H9 (cell line): ENCODE results near the gene KRT39. TPM values are rescaled to one million over a fixed set of nuclear protein-coding genes. Genes with fewer than 3 reads are reported as not detected.

Source experiments
- DNase-seq: peaks from one replicate; pipeline ENCODE4 v3.0.0-alpha.2; 2017
- H2AFZ ChIP-seq: one replicate; pipeline ENCODE4 v1.6.1; 2013; ENCODE audit warnings: mild to moderate bottlenecking, low read length, control low read depth, moderate library complexity
- H2AK5ac ChIP-seq: 2 replicates; pipeline ENCODE4 v1.6.1; 2013; ENCODE audit warnings: low read length, control low read depth, mixed read lengths; ENCODE audit not compliant: insufficient read length
- H2BK120ac ChIP-seq: one replicate; pipeline ENCODE4 v1.6.1; 2013; ENCODE audit warnings: low read depth, mild to moderate bottlenecking, low read length, control low read depth, inconsistent platforms; ENCODE audit not compliant: poor library complexity, severe bottlenecking
- H2BK12ac ChIP-seq: 2 replicates; pipeline ENCODE4 v1.6.1; 2013; ENCODE audit warnings: low read length, control low read depth, mixed read lengths, low read depth; ENCODE audit not compliant: insufficient read length
- H2BK15ac ChIP-seq: 2 replicates; pipeline ENCODE4 v1.6.1; 2013; ENCODE audit warnings: low read depth, low read length, control low read depth
- H2BK20ac ChIP-seq: one replicate; pipeline ENCODE4 v1.6.1; 2013; ENCODE audit warnings: low read depth, mild to moderate bottlenecking, low read length, control low read depth, inconsistent platforms; ENCODE audit not compliant: poor library complexity, severe bottlenecking
- H2BK5ac ChIP-seq: 2 replicates; pipeline ENCODE4 v1.6.1; 2013; ENCODE audit warnings: low read length, control low read depth, mixed read lengths; ENCODE audit not compliant: insufficient read length
- H3K14ac ChIP-seq: 2 replicates; pipeline ENCODE4 v1.6.1; 2013; ENCODE audit warnings: low read length, control low read depth; ENCODE audit not compliant: insufficient read depth
- H3K18ac ChIP-seq: 2 replicates; pipeline ENCODE4 v1.6.1; 2013; ENCODE audit warnings: low read depth, mild to moderate bottlenecking, mixed read lengths, low read length, control low read depth; ENCODE audit not compliant: insufficient read length
- H3K23ac ChIP-seq: 2 replicates; pipeline ENCODE4 v1.6.1; 2013; ENCODE audit warnings: low read length, control low read depth, mixed read lengths, low read depth; ENCODE audit not compliant: insufficient read length
- H3K23me2 ChIP-seq: 2 replicates; pipeline ENCODE4 v1.6.1; 2013; ENCODE audit warnings: low read depth, mild to moderate bottlenecking, mixed read lengths, low read length, control low read depth; ENCODE audit not compliant: insufficient read length, poor library complexity, severe bottlenecking
- H3K27ac ChIP-seq: 2 replicates; pipeline ENCODE4 v1.5.1; 2013; ENCODE audit warnings: low read length, control low read depth, mixed read lengths, low read depth; ENCODE audit not compliant: insufficient read length
- H3K27me3 ChIP-seq: 2 replicates; pipeline ENCODE4 v1.6.1; 2013; ENCODE audit warnings: low read length, control low read depth, inconsistent platforms; ENCODE audit not compliant: insufficient read depth
- H3K4ac ChIP-seq: 2 replicates; pipeline ENCODE4 v1.6.1; 2013; ENCODE audit warnings: low read depth, mild to moderate bottlenecking, control low read depth, inconsistent platforms, low read length, moderate library complexity
- H3K4me1 ChIP-seq: 2 replicates; pipeline ENCODE4 v1.6.1; 2013; ENCODE audit warnings: low read length, control low read depth, inconsistent platforms; ENCODE audit not compliant: insufficient read depth
- H3K4me2 ChIP-seq: 2 replicates; pipeline ENCODE4 v1.6.1; 2013; ENCODE audit warnings: low read length, control low read depth, mixed read lengths; ENCODE audit not compliant: insufficient read length, insufficient read depth
- H3K56ac ChIP-seq: 2 replicates; pipeline ENCODE4 v1.6.1; 2013; ENCODE audit warnings: low read depth, mild to moderate bottlenecking, mixed read lengths, low read length, control low read depth; ENCODE audit not compliant: insufficient read length
- H3K79me1 ChIP-seq: 2 replicates; pipeline ENCODE4 v1.6.1; 2013; ENCODE audit warnings: low read depth, mild to moderate bottlenecking, moderate library complexity, low read length, control low read depth, inconsistent platforms; ENCODE audit not compliant: insufficient read depth, poor library complexity, severe bottlenecking
- H3K79me2 ChIP-seq: 2 replicates; pipeline ENCODE4 v1.6.1; 2013; ENCODE audit warnings: low read length, control low read depth, inconsistent platforms; ENCODE audit not compliant: insufficient read depth
- H3K9ac ChIP-seq: 2 replicates; pipeline ENCODE4 v1.6.1; 2013; ENCODE audit warnings: low read length, control low read depth, mixed read lengths; ENCODE audit not compliant: insufficient read length; ENCODE audit errors: extremely low read depth
- H3K9me3 ChIP-seq: one replicate; pipeline ENCODE4 v1.6.1; 2013; ENCODE audit warnings: low read depth, low read length, inconsistent platforms; ENCODE audit not compliant: control insufficient read depth
- H3T11ph ChIP-seq: one replicate; pipeline ENCODE4 v1.6.1; 2013; ENCODE audit warnings: mild to moderate bottlenecking, low read length, control low read depth, inconsistent platforms
- H4K20me1 ChIP-seq: one replicate; pipeline ENCODE4 v1.6.1; 2013; ENCODE audit not compliant: control insufficient read depth, insufficient read length, insufficient read depth
- H4K5ac ChIP-seq: 2 replicates; pipeline ENCODE4 v1.6.1; 2013; ENCODE audit warnings: low read depth, mild to moderate bottlenecking, mixed read lengths, low read length, control low read depth; ENCODE audit not compliant: insufficient read length
- H4K8ac ChIP-seq: replicated peaks from 2 replicates; pipeline ENCODE4 v1.6.1; 2013; ENCODE audit warnings: low read length, control low read depth, mixed read lengths, low read depth; ENCODE audit not compliant: insufficient read length
- H4K91ac ChIP-seq: 2 replicates; pipeline ENCODE4 v1.6.1; 2013; ENCODE audit warnings: low read depth, mild to moderate bottlenecking, moderate library complexity, mixed read lengths, low read length, control low read depth; ENCODE audit not compliant: insufficient read length
- H3K27ac Mint-ChIP-seq, 3 experiments: 2 replicates in 2 of 3; 3 replicates in 1 of 3; pipeline ENCODE4 v1.8.0; 2020 to 2021; ENCODE audit warnings: mixed read lengths in 3 of 3, mild to moderate bottlenecking in 1 of 3, moderate library complexity in 1 of 3
- H3K27me3 Mint-ChIP-seq: 2 replicates; pipeline ENCODE4 v1.8.0; 2021; ENCODE audit warnings: low read depth, mild to moderate bottlenecking, moderate library complexity, mixed read lengths
- H3K36me3 Mint-ChIP-seq, 3 experiments: 2 replicates in 2 of 3; 3 replicates in 1 of 3; pipeline ENCODE4 v1.8.0; 2020 to 2021; ENCODE audit warnings: low read depth in 3 of 3, mixed read lengths in 3 of 3; ENCODE audit not compliant: insufficient read depth in 1 of 3
- H3K4me1 Mint-ChIP-seq, 2 experiments: 2 replicates each; pipeline ENCODE4 v1.8.0; 2020; ENCODE audit warnings: mixed read lengths in 2 of 2
- H3K4me3 Mint-ChIP-seq, 2 experiments: 2 replicates in 1 of 2; 3 replicates in 1 of 2; pipeline ENCODE4 v1.8.0; 2020 to 2021; ENCODE audit warnings: mild to moderate bottlenecking in 2 of 2, mixed read lengths in 2 of 2, moderate library complexity in 1 of 2
- H3K9me3 Mint-ChIP-seq, 2 experiments: 2 replicates in 1 of 2; 3 replicates in 1 of 2; pipeline ENCODE4 v1.8.0; 2020; ENCODE audit warnings: mild to moderate bottlenecking in 2 of 2, mixed read lengths in 2 of 2, moderate library complexity in 1 of 2
- CTCF ChIP-seq: fragments of 200-600 bp; sonication (generic); conservative IDR thresholded peaks from 3 replicates; pipeline ENCODE4 v1.8.0; 2021; ENCODE audit warnings: antibody characterized with exemption, mild to moderate bottlenecking
- WGBS: extraction: QIAGEN DNeasy Blood & Tissue Kit; methylation state at CpG from one replicate; pipeline ENCODE4 v1.1.7; 2013; ENCODE audit warnings: missing lambda C conversion rate, low lambda C conversion rate, mixed read lengths; ENCODE audit not compliant: insufficient read length; ENCODE audit errors: extremely low coverage; 5-methylcytosine and 5-hydroxymethylcytosine counted together
- total RNA-seq: library from RNA; stranded (reverse); gene quantifications from 2 replicates; pipeline ENCODE4 v1.2.1, GENCODE V29; 2021

Gene KRT39
- total RNA-seq, 1 experiment from 2014 or later: not detected

DNA sequence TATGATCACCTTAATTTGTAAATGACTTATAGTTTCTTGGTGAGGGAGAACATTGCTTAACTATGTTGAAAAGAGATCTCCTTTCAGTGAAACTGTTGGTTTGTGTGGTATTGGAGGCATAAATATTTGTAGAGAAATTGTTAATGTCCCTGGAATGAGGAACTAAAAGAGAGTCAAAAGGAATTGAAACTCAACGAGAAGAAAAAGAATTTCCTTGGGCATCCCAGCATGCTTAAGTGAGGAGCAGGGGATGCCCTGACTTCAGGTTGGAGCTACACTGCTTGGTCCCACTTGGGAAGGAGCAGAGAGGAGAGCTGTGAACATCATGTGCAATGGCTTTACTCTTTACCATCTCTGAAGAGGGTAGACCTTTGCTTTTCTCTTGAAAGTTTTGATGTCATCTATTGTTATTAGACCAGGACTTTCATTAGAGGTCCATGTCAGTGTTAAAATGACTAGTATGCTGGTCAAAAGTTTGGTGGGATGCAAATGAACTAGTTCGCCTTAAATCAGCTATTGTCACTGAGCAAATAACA is 51.0 kb downstream of the KRT39 start:
- Histone ChIP-seq H2BK20ac (no peak overlapping the region), H3K18ac (no peak overlapping the region), H3K56ac (no peak overlapping the region), H2BK12ac (no peak overlapping the region), H3K9me3 (no peaks in the 10 kb centered on the region), H3K4ac (no peak overlapping the region), H2AFZ (no peak overlapping the region), H3K14ac (no peak overlapping the region), H2BK120ac (no peak overlapping the region), H3K27ac (no peak overlapping the region), H3K27me3 (no peaks in the 10 kb centered on the region), H4K91ac (no peak overlapping the region), H3K4me2 (no peak overlapping the region), H3K9ac (no peak overlapping the region), H2BK15ac (no peak overlapping the region), H3T11ph (no peak overlapping the region), H3K79me2 (no peaks in the 10 kb centered on the region), H3K23ac (no peak overlapping the region), H4K20me1 (no peaks in the 10 kb centered on the region), H2BK5ac (no peak overlapping the region), H3K4me1 (no peaks in the 10 kb centered on the region), H3K23me2 (no peaks in the 10 kb centered on the region), H3K79me1 (no peaks in the 10 kb centered on the region), H4K5ac (no peak overlapping the region), H4K8ac (no peak overlapping the region), H2AK5ac (no peak overlapping the region)
- H3K27me3 Mint-ChIP-seq: no peaks in the 10 kb centered on the region
- no CpG with 5 or more reads among the region's 2 CpGs for WGBS
- no peak for TF ChIP-seq CTCF
- H3K36me3 Mint-ChIP-seq: no peaks in the 10 kb centered on the region
- no peaks in the 10 kb centered on the region for H3K4me1 Mint-ChIP-seq
- DNase-seq: no peak
- no peak overlapping the region for H3K4me3 Mint-ChIP-seq
- H3K9me3 Mint-ChIP-seq: no peaks in the 10 kb centered on the region
- H3K27ac Mint-ChIP-seq: no peak overlapping the region
